Heart right ventricle (tissue), 16 donors: ENCODE data around the gene TMEM132D. TPM values are rescaled to one million over a fixed set of nuclear protein-coding genes. Genes with fewer than 3 reads are reported as not detected.

Experiments used
- ATAC-seq, 8 donors: fragments of 200-7000 bp; cut with Tn5 transposase; one replicate each; pipeline ENCODE4 v1.9.1; 2020; ENCODE audit warnings: mild to moderate bottlenecking in 8 of 8, moderate library complexity in 8 of 8, moderate number of reproducible peaks in 1 of 8
- DNase-seq, 2 donors: peaks; one replicate each; pipeline ENCODE4 v3.0.0-alpha.2; 2020
- H3K27ac ChIP-seq, 10 donors: fragments of 200-600 bp; sonication (generic) in 2 of 10; one replicate each; pipeline versions ENCODE4 v1.5.0 to v1.8.0; 2020 to 2022; ENCODE audit warnings: mild to moderate bottlenecking in 3 of 10
- H3K27me3 ChIP-seq, 7 donors: fragments of 200-600 bp; one replicate each; pipeline ENCODE4 v1.8.0; 2021 to 2022; ENCODE audit warnings: mild to moderate bottlenecking in 2 of 7
- H3K36me3 ChIP-seq, 9 donors: fragments of 200-600 bp; sonication (generic) in 1 of 9; one replicate each; pipeline versions ENCODE4 v1.5.0 to v1.8.0; 2020 to 2022; ENCODE audit warnings: mild to moderate bottlenecking in 2 of 9
- H3K4me1 ChIP-seq, 9 donors: fragments of 200-600 bp; sonication (generic) in 1 of 9; one replicate each; pipeline versions ENCODE4 v1.5.0 to v1.8.0; 2020 to 2022; ENCODE audit warnings: mild to moderate bottlenecking in 4 of 9
- H3K4me3 ChIP-seq, 10 donors: fragments of 200-600 bp; sonication (generic) in 2 of 10; one replicate each; pipeline versions ENCODE4 v1.5.0 to v1.8.0; 2020 to 2022; ENCODE audit warnings: mild to moderate bottlenecking in 7 of 10, moderate library complexity in 2 of 10
- H3K9me3 ChIP-seq, 11 donors: fragments of 200-600 bp in 10 of 11; sonication (generic) in 2 of 11; one replicate each; pipeline versions ENCODE4 v1.5.0 to v1.8.0; 2013 to 2022; ENCODE audit warnings: mild to moderate bottlenecking in 2 of 11, control low read depth in 1 of 11, moderate library complexity in 1 of 11
- whole genome bisulfite sequencing, 2 donors: extraction: QIAGEN DNeasy Blood & Tissue Kit; methylation state at CpG; one replicate each; pipeline ENCODE4 v1.1.7; 2013; ENCODE audit warnings: inconsistent platforms in 1 of 2; 5-methylcytosine and 5-hydroxymethylcytosine counted together
- intact Hi-C, 10 donors: fragments of 100-400 bp; cut with DNase I; formaldehyde crosslinking; loops; one replicate each; pipeline versions ENCODE4 v1.11.1 to v1.14.2; 2022
- polyA plus RNA-seq, 2 donors: library from polyadenylated mRNA; stranded (reverse); fragments of 200-250 nt; gene quantifications; one replicate each; pipeline ENCODE4 v1.2.3, GENCODE V29; 2013
- total RNA-seq, 10 donors: library from RNA; stranded (reverse); fragmentation: NEBNext Ultra II Directional in 3 of 10; extraction: Animal tissue kit (Norgen Biotek cat#: 25700) in 3 of 10; gene quantifications; one replicate each; pipeline versions ENCODE4 v1.2.1 to v1.2.4, GENCODE V29; 2021 to 2023
- TF ChIP-seq, protein P1 (sequence below), 9 donors: fragments of 200-600 bp; sonication (generic) in 2 of 9; IDR thresholded peaks; one replicate each; pipeline versions ENCODE4 v1.5.0 to v1.8.0; 2021 to 2022; ENCODE audit warnings: antibody characterized with exemption in 9 of 9, mild to moderate bottlenecking in 5 of 9, moderate library complexity in 1 of 9
- donor health status: Arrhythmogenic right ventricular cardiomyopathy.
- donor health status: ischemic (EF 13 %, LVEDD 7.1; RV severe dilation, severe dysfunction).
- donor health status: healthy with polysubstance abuse.
- donor health status: DM: no; HTN: yes; CAD: no.
- donor health status: DM: no; HTN: no; CAD: no.
- donor health status: ischemic (EF 25% LVEDD 6.9; RV normal size, moderate dysfunction).
- donor health status: ischemic (EF 25% LVEDD 5.7; RV mildly dilated, moderate dysfunction).
- donor health status: healthy.
- donor health status: DM: yes; HTN: yes; CAD: no.
- donor health status: Ischemic cardiomyopathy.
- donor health status: ischemic (EF 35%, LVEDD 5.7; RV mildly dilated, moderate dysfunction).
- donor health status: nonischemic (EF 11% LVEDD 7.7; RV severe dilation, severe dysfunction).
- donor health status: DM: yes; HTN: yes; CAD: no.
- donor health status: PGD.
- donor health status: ischemic (EF 29% LVEDD 5.4; RV normal size, mild dysfunction).
- donor health status: nonischemic (EF 23%, LVEDD 6.1; RV moderate dilation, normal function).

TMEM132D gene
- total and polyA plus RNA-seq, 12 donors: not detected

DNA sequence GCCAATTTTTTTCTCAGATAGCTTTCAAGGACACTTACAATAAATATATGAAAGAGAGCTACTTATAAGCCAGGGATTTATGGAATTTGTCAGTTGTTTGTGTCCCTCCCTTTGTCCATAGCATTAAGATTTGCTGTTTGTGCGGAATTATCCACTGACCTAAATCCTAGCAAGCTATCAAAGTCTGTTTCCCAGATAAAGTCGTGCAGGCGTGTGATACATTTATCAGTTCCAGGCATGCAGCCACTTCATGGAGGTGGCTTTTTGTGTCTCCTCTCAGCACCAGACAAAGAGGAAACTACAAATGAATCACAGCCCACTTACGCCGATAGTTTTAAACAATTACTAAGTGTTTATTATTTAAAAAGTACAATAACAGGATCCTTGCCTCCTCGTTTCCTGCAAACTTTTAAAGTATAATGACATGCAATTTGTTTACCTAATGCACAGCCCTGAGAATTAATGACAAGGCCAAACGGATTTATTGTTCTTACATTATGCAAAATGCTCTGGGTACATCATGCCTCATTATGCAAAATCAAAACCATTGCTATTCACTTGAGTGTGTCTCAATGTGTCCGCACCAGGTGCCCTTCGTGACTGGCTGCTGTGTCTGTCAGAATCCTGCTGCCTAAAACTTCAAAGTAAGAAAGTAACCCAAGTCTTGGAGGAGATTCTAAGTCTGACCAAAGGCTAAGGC lies 627.3 kb downstream of the TMEM132D start:
- Histone ChIP-seq H3K36me3 (no peaks in the 10 kb centered on the region), H3K9me3 (peaks cover 0 to 8% (median 0%) of the 10 kb centered on the region in 11 donors), H3K27ac (no peak overlapping the region), H3K4me3 (no peak overlapping the region), H3K4me1 (no peaks in the 10 kb centered on the region), H3K27me3 (peaks cover 0 to 5% (median 0%) of the 10 kb centered on the region in 7 donors)
- intact Hi-C loops: no loop called here
- WGBS, 2 donors: 20 to 28% methylated on average over 9 of the region's 9 CpGs
- DNase-seq (no peak), ATAC-seq (no peak)
- TF ChIP-seq, protein P1, sequence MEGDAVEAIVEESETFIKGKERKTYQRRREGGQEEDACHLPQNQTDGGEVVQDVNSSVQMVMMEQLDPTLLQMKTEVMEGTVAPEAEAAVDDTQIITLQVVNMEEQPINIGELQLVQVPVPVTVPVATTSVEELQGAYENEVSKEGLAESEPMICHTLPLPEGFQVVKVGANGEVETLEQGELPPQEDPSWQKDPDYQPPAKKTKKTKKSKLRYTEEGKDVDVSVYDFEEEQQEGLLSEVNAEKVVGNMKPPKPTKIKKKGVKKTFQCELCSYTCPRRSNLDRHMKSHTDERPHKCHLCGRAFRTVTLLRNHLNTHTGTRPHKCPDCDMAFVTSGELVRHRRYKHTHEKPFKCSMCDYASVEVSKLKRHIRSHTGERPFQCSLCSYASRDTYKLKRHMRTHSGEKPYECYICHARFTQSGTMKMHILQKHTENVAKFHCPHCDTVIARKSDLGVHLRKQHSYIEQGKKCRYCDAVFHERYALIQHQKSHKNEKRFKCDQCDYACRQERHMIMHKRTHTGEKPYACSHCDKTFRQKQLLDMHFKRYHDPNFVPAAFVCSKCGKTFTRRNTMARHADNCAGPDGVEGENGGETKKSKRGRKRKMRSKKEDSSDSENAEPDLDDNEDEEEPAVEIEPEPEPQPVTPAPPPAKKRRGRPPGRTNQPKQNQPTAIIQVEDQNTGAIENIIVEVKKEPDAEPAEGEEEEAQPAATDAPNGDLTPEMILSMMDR (IDR thresholded peaks at IDR 0.05): no peak

DNA sequence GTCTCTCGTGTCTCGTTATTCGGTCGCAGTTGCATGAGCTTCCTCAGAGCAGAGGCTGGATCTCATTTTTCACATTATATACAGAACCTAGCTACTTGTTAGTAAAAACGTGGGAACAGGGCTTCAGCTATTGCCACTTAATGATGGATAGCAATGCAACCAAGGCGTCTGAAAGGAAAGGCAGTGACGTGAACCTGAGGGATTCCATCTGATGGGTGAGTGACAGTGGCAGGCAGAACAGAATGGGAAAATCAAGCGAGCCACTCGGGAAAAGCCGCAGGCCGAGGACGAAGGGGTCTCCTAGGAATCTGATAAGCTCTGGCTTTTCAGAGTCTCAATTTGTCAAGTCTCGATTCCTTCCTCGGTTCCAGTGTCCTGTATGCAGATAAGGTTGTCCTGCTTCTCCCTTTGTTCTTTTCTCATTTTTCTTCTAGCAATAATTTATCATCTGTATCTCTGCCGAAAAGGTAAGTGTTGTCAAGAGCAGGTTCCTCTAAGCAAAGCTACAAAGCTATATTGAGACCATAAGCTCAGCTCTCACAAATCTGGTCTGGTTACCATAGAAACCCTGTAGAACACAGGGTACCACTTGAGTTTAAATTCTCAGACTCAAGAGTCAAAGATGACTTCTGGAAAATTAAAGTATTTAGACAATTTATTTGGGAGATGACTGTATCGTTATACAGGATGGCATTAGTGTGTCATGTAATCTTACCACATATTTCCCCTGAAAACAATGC lies 633.9 kb downstream of the TMEM132D start:
- DNase-seq (no peak), ATAC-seq (no peak)
- TF ChIP-seq, protein P1 (IDR thresholded peaks at IDR 0.05): no peak
- Histone ChIP-seq H3K27ac (no peak overlapping the region), H3K4me3 (no peak overlapping the region), H3K9me3 (peaks cover 0 to 59% (median 0%) of the 10 kb centered on the region in 11 donors), H3K36me3 (no peaks in the 10 kb centered on the region), H3K4me1 (no peaks in the 10 kb centered on the region), H3K27me3 (peaks cover 0 to 5% (median 0%) of the 10 kb centered on the region in 7 donors)
- WGBS, 2 donors: 66 to 72% methylated on average over 16 of the region's 16 CpGs
- intact Hi-C loops: no loop called here

DNA sequence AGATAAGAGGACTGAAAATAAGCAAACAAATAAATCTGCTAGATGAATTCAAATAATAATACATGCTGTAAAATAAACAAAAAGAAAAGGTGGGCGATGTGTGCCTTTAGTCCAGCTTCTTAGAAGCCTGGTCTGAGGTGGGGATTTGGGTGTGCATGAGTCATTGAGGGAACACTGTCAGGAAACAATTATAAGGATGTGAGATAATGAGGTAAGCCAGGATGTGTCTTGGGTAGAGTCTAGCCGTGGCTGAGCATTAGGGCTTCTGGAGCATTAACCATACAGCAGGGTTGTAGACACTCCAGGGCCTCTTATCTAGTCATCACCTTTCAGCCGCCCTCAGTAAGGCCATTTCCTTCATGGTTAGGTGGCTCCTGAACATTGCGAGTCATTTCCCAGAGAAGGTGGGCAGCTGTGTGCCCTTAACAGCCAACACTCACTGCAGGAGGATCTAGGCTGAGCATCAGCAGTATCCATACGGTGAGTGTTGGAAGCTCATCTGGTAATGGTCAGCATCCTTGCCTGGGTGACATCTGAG lies 645.0 kb downstream of the TMEM132D start:
- H3K4me3 ChIP-seq: no peak overlapping the region
- no peaks in the 10 kb centered on the region for H3K27me3 ChIP-seq
- DNase-seq: no peak
- no peak overlapping the region for H3K27ac ChIP-seq
- H3K9me3 ChIP-seq: peaks cover 0 to 37% (median 0%) of the 10 kb centered on the region in 11 donors
- intact Hi-C loops: no loop called here
- TF ChIP-seq, protein P1 (IDR thresholded peaks at IDR 0.05): no peak
- no peak for ATAC-seq
- 62 to 67% methylated on average over 5 of the region's 5 CpGs for WGBS, 2 donors
- H3K4me1 ChIP-seq: no peaks in the 10 kb centered on the region
- H3K36me3 ChIP-seq: no peaks in the 10 kb centered on the region

DNA sequence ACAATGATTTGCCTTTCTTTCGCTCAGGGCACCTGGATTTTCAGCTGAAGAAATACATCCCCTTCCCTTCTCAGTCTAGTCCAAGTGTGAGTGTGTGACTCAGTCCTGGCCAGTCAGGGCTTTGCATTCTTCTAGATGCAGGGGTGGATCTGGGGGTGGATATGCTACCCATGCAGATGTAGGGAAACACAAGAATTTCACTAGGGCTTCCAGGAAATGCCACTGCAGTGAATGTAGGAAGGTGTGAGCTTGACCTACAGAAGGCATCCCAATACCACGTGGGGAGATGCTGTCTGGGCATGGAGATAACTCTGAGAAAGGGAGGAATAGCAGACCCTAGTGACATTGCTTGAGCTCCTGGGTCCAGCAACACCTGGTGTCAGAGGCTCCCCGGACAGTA lies 646.3 kb downstream of the TMEM132D start:
- intact Hi-C loops: no loop called here
- 72 to 74% methylated on average over 3 of the region's 3 CpGs for WGBS, 2 donors
- no peaks in the 10 kb centered on the region for H3K27me3 ChIP-seq
- no peak overlapping the region for H3K27ac ChIP-seq
- no peak overlapping the region for H3K4me3 ChIP-seq
- ATAC-seq (no peak), DNase-seq (no peak)
- H3K36me3 ChIP-seq: no peaks in the 10 kb centered on the region
- H3K4me1 ChIP-seq: no peaks in the 10 kb centered on the region
- peaks cover 0 to 27% (median 0%) of the 10 kb centered on the region in 11 donors for H3K9me3 ChIP-seq
- TF ChIP-seq, protein P1 (IDR thresholded peaks at IDR 0.05): no peak
